Heart left ventricle (tissue), 13 donors: ENCODE measurements around the gene RIC3.

Experiments
- CTCF ChIP-seq, 12 donors: fragments of 200-600 bp; sonication (generic) in 4 of 12; IDR thresholded peaks; one replicate each; pipeline versions ENCODE4 v1.5.0 to v1.8.0; 2018 to 2022; ENCODE audit warnings: antibody characterized with exemption in 12 of 12, mild to moderate bottlenecking in 5 of 12
- POLR2A ChIP-seq, 2 donors: fragments of 450-650 bp; IDR thresholded peaks; one replicate each; pipeline ENCODE4 v1.6.1; 2017; ENCODE audit warnings: antibody characterized with exemption in 2 of 2, mild to moderate bottlenecking in 2 of 2, moderate library complexity in 2 of 2
- donor health status: ischemic (EF 13 %, LVEDD 7.1; RV severe dilation, severe dysfunction).
- donor health status: DM: no; HTN: yes; CAD: no.
- donor health status: DM: no; HTN: no; CAD: no.
- donor health status: ischemic (EF 25% LVEDD 6.9; RV normal size, moderate dysfunction).
- donor health status: ischemic (EF 25% LVEDD 5.7; RV mildly dilated, moderate dysfunction).
- donor health status: ischemic (EF 35%, LVEDD 5.7; RV mildly dilated, moderate dysfunction).
- donor health status: nonischemic (EF 11% LVEDD 7.7; RV severe dilation, severe dysfunction).
- donor health status: DM: yes; HTN: yes; CAD: no.
- donor health status: PGD.
- donor health status: ischemic (EF 29% LVEDD 5.4; RV normal size, mild dysfunction).
- donor health status: nonischemic (EF 23%, LVEDD 6.1; RV moderate dilation, normal function).

GRCh38 chr11:8079111-8079675, 89.6 kb downstream of the RIC3 start:
- no peak for TF ChIP-seq CTCF (IDR thresholded peaks at IDR 0.05)
- TF ChIP-seq POLR2A (IDR thresholded peaks at IDR 0.05) = no peak
